Kidney (tissue), 14 donors: ENCODE results near the gene KIRREL3. TPM values are rescaled to one million over a fixed set of nuclear protein-coding genes. Genes with fewer than 3 reads are reported as not detected.

Source experiments
- DNase-seq, 5 donors: peaks; one replicate each; pipeline ENCODE4 v3.0.0-alpha.2; 2013 to 2020
- FAIRE-seq: peaks from 2 replicates; lab custom pipeline; 2012; peaks lifted over from hg19 to GRCh38; lab: Jason Lieb, UNC
- H3K27ac ChIP-seq, 2 donors: one replicate each; pipeline ENCODE4 v1.7.0; 2013; ENCODE audit warnings: low read depth in 2 of 2, low read length in 2 of 2, inconsistent platforms in 1 of 2
- H3K27me3 ChIP-seq: one replicate; pipeline ENCODE4 v1.7.1; 2013; ENCODE audit warnings: low read length, inconsistent platforms; ENCODE audit not compliant: control insufficient read depth, insufficient read depth
- H3K36me3 ChIP-seq, 3 donors: one replicate each; pipeline versions ENCODE4 v1.7.0 to v1.7.1; 2013; ENCODE audit warnings: low read length in 3 of 3, control low read depth in 1 of 3, inconsistent platforms in 1 of 3; ENCODE audit not compliant: insufficient read depth in 3 of 3, control insufficient read depth in 2 of 3
- H3K4me1 ChIP-seq, 3 donors: one replicate each; pipeline versions ENCODE4 v1.7.0 to v1.7.1; 2013; ENCODE audit warnings: low read length in 3 of 3, inconsistent platforms in 1 of 3, low read depth in 1 of 3; ENCODE audit not compliant: control insufficient read depth in 2 of 3, insufficient read depth in 2 of 3
- H3K4me3 ChIP-seq, 3 donors: one replicate each; pipeline versions ENCODE4 v1.7.0 to v1.8.1; 2013; ENCODE audit warnings: low read length in 3 of 3, control low read depth in 1 of 3, inconsistent platforms in 1 of 3
- H3K9ac ChIP-seq, 3 donors: one replicate each; pipeline versions ENCODE4 v1.7.0 to v1.7.1; 2013; ENCODE audit warnings: low read length in 3 of 3, control low read depth in 1 of 3, inconsistent platforms in 1 of 3
- H3K9me3 ChIP-seq, 3 donors: one replicate each; pipeline versions ENCODE4 v1.7.0 to v1.7.1; 2013; ENCODE audit warnings: low read length in 3 of 3, control low read depth in 1 of 3, inconsistent platforms in 1 of 3; ENCODE audit not compliant: control insufficient read depth in 2 of 3, insufficient read depth in 1 of 3
- intact Hi-C: fragments of 100-400 bp; cut with DNase I; formaldehyde crosslinking; loops from one replicate; pipeline ENCODE4 v1.11.1; 2022
- polyA plus RNA-seq: library from polyadenylated mRNA; stranded (reverse); fragments of 350-450 nt; fragmentation: Illumina TruSeq; extraction: RNeasy Lipid Tissue Mini Kit (QIAGEN cat#74804); gene quantifications from one replicate; pipeline ENCODE4 v1.2.3, GENCODE V29; 2014; ENCODE audit warnings: low read depth, low replicate concordance; ENCODE audit not compliant: insufficient read depth
- total RNA-seq: library from RNA; stranded (reverse); fragmentation: NEBNext Ultra II Directional; extraction: Animal tissue kit (Norgen Biotek cat#: 25700); gene quantifications from one replicate; pipeline ENCODE4 v1.2.1, GENCODE V29; 2021
- TF ChIP-seq, protein P1 (sequence below): IDR thresholded peaks from 3 replicates; pipeline ENCODE4 v1.5.1; 2012; ENCODE audit warnings: mild to moderate bottlenecking, moderate library complexity, borderline replicate concordance; ENCODE audit not compliant: insufficient read depth; ENCODE audit errors: extremely low read depth
- donor health status: control.
- donor health status: control.
- donor health status: control.
- donor health status: control.
- donor health status: control.
- donor health status: DM: yes; HTN: yes; CAD: no.
- donor health status: Normal renal cell carcinoma (clear cell type).

The KIRREL3 gene
- total and polyA plus RNA-seq, 2 donors from 2014 or later, result 0.19 to 0.22 TPM

DNA sequence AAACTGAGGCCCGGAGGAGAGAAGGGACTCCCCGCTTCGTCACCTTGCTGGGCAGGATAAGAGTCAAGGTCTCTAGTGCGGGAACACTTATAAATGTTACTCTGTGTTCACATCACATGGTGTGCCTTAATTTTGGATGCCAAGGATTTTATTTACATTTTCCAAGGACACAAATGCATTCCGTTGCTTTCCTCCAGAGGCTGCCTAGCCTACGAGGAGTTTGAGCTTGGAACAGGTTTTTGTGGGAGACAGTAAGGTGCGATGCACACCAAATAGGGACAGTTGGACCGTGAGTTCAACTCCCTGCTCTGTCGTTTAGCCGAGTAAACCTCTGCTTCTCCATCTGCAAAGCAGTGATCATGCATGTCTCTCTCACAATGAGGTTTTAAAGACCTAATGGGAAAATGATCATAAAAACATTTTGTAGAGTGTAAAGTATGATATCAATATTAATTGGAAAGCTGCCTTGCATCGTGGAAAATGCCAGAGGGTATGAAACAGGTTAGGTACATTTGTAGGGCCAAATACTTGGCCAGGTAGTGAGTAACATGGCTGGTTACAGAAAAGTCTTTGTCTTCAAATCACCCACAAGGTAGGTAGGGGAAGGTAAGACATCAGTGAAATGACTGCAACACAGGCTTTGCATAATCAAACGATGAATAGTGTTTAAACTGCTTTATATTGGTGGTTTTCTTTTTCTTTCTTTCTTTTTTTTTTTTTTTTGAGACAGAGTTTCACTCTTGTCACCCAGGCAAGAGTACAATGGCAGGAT, 583.3 kb downstream of the KIRREL3 start:
- Histone ChIP-seq H3K4me1 (peaks cover 0 to 13% (median 5%) of the 10 kb centered on the region in 3 donors), H3K4me3 (peak overlapping the region in 1 of 3 donors; percentile 51), H3K36me3 (peaks cover 0 to 2% (median 0%) of the 10 kb centered on the region in 3 donors), H3K27me3 (no peaks in the 10 kb centered on the region), H3K9ac (no peak overlapping the region), H3K27ac (peak overlapping the region; percentile 45 to 79), H3K9me3 (no peaks in the 10 kb centered on the region)
- DNase-seq (no peak), FAIRE-seq (no peak)
- TF ChIP-seq, protein P1, sequence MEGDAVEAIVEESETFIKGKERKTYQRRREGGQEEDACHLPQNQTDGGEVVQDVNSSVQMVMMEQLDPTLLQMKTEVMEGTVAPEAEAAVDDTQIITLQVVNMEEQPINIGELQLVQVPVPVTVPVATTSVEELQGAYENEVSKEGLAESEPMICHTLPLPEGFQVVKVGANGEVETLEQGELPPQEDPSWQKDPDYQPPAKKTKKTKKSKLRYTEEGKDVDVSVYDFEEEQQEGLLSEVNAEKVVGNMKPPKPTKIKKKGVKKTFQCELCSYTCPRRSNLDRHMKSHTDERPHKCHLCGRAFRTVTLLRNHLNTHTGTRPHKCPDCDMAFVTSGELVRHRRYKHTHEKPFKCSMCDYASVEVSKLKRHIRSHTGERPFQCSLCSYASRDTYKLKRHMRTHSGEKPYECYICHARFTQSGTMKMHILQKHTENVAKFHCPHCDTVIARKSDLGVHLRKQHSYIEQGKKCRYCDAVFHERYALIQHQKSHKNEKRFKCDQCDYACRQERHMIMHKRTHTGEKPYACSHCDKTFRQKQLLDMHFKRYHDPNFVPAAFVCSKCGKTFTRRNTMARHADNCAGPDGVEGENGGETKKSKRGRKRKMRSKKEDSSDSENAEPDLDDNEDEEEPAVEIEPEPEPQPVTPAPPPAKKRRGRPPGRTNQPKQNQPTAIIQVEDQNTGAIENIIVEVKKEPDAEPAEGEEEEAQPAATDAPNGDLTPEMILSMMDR, result no peak
- intact Hi-C loops, result no loop called here

DNA sequence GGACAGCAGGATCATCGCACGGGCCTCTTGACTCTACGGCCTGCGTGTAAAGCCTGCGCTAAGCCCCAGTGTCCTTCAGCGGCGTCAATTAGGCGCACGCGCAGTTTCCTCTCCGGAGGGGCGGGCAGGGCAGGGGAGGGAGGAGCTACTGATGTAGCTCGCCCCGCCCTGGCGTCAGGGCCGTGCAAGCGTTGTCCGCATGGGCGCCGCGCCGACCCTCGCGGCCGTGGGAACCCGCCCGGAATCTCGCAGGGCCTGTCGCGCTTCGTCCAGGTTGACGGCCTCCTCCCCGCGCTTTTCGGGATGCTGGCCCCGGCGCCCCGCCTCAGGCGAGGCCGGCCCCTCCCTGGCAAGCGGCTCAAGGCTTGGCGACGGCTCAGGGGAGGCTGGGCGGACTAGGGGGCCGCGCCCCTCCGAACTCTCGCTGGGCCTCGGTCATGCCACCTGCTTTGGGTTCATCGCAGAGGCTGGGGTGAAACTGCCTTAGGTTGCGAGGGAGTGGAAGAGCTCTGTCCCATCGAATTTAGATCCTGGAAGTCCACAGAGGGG, 584.0 kb downstream of the KIRREL3 start:
- peak; percentile 89 to 96 (median 93) for DNase-seq
- no peak for FAIRE-seq
- H3K27me3 ChIP-seq, result no peaks in the 10 kb centered on the region
- H3K4me3 ChIP-seq, result peak overlapping the region in 2 of 3 donors; percentile 44 to 51
- H3K9me3 ChIP-seq, result no peaks in the 10 kb centered on the region
- peaks cover 0 to 13% (median 5%) of the 10 kb centered on the region in 3 donors for H3K4me1 ChIP-seq
- H3K36me3 ChIP-seq, result peaks cover 0 to 2% (median 0%) of the 10 kb centered on the region in 3 donors
- intact Hi-C loops, result no loop called here
- TF ChIP-seq, protein P1, result no peak
- peak overlapping the region; percentile 45 to 79 for H3K27ac ChIP-seq
- H3K9ac ChIP-seq, result peak overlapping the region in 2 of 3 donors; percentile 21 to 74

DNA sequence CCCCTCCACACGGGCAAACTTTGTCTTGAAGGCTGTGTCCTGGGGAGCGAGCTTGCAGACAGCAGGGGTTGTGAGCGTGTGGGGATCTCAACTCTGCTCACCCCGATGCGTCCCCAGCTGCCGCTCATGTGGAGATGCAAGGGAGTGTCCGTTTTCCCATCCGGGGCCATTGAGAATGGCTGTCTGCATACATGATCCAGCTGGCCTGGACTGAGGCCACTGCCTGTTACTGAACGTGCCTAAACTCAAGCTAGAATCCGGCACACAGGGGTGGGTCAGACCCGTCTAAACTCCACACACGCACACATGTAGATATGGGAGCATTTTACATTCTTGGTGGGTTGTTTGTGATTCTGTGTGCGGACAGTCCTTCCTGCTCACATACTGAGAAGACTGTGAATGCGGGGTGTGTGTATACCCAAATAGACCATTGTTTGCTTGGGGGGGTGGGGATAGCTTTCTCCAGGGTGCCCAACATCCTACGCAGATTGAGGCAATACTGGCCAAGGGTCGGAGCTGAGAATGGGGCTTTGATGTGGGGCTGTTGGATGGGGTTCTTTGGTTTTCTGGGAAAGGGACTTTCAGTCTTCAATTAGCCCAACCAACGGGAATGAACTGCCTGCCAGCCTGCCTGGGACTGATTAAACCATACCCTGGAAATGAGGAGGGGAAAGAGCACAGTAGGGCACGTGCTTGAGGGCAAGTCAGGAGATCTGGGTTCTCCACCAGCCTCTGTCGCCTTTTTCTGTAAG, 584.7 kb downstream of the KIRREL3 start:
- Histone ChIP-seq H3K27ac (peak overlapping the region; percentile 45 to 79), H3K9me3 (no peaks in the 10 kb centered on the region), H3K36me3 (peaks cover 0 to 4% (median 0%) of the 10 kb centered on the region in 3 donors), H3K4me3 (peak overlapping the region in 2 of 3 donors; percentile 44 to 51), H3K4me1 (peaks cover 0 to 13% (median 5%) of the 10 kb centered on the region in 3 donors), H3K9ac (peak overlapping the region in 2 of 3 donors; percentile 21 to 74), H3K27me3 (no peaks in the 10 kb centered on the region)
- peak; percentile 65 to 93 (median 75) for DNase-seq
- TF ChIP-seq, protein P1, result no peak
- intact Hi-C loops, result no loop called here
- no peak for FAIRE-seq
